SKM-1 treated with dmso at 0.1 percent for 144 hours (cell line): ENCODE results near the gene CPLANE2.

Experiments
- DNase-seq: peaks from one replicate; lab custom pipeline; 2025; ENCODE audit not compliant: unreplicated experiment; lab: John Stamatoyannopoulos, UW

The CPLANE2 gene

DNA sequence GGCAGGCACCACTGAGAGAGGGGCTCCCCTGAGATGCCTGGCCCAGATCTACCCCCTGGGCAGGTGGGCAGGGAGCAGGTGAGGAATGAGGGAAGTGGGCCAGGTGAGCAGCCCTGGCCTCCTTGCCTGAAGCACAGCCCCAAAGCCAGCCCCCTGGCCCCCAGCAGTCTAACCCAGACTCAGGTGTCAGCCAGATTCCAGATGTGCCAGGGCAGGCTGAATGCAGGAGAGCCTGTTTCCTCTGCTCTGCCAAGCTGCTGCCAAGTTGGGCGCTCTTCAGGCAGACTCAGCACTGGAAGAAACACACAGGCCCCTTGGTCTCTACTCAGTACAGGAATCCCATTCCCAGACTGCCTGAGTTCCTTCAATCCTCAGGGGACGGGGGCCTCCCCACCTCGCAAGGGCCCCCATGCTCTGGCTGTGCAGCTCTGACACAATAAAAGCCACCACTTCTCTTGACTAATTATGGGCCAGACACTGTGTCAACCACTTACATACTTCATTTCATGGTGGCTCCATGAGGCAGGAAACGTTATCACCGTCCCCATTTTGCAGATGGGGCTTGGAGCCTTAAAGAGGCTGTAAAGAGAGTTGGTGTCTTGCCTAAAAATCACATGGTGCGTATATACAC is 45.0 kb downstream of the CPLANE2 start:
- no peak for DNase-seq

- no peak for DNase-seq
Observed at GRCh38 chr1:16191309-16191708, 45.7 kb downstream of the CPLANE2 start.

- DNase-seq = no peak
Observed at GRCh38 chr1:16189921-16190621, 46.9 kb downstream of the CPLANE2 start.

DNA sequence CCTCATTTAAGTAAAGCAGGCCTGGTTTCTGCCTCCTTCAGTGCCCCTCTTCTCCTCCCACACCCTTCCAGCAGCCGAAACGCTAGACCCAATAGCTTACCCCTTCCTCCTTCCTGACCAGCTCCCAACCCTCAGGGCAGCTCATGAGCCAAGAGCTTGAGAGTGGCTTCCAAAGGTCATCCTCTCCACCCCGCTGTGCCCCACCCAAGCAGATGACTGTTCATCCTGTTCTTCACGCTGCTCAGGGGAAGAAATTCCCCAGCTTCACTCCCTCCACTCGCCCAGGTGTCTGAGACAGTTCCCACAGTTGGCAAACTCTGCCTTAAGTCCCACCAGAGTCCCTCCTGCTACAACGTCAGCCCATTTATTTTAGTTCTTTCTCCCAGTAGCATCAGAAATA is 48.0 kb downstream of the CPLANE2 start:
- DNase-seq = no peak

DNA sequence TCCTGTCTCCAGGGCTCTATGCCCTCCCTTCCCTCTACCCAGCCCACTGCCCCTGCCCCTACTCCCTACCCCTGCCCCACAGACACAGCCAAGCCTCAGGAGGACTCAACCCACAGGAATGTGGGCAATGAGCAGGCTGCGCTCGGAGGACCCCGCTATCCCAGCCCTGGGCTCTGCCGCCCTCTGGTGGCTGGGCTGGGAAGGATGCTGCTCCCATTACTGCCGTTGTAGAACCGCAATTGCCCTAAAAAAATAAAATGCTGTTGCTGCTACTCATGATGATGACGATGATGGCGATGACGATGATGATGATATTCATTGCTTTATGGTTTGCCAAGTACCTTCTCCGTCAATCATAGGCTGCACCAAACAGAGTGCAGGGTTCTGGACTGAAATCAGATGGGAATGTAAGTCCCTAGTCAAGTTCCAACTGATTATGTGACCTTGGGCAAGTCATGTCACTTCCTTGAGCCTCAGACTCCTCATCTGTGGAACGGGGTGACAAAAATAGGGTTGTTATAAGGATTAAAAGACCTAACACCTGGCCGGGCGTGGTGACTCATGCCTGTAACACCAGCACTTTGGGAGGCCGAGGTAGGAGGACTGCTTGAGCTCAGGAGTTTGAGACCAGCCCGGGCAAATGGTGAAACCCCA is 49.1 kb downstream of the CPLANE2 start:
- peak; percentile 44 for DNase-seq

DNA sequence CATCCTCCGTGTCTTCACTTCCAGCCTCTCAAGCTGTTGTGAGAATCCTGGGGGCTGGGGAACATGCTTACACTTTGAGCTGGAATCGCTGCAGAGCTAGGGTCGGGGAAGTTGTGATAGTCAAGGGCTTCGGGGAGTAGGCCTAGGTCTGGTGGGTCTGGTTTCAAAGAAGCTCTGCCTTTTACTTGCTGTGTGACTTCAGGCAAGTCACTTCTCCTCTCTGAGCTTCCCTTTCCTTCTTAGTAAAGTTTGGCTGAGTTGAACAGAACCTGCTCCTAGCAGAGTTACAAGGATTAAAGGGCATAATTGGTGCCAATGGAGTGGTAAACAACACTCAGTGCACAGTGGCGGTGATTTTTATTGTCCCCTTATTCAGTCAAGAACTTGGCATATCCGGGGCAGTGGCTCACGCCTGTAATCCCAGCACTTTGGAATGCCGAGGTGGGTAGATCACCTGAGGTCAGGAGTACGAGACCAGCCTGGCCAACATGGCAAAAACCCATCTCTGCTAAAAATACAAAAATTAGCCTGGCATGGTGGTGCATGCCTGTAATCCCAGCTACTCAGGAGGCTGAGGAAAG is 50.2 kb downstream of the CPLANE2 start:
- no peak for DNase-seq

DNA sequence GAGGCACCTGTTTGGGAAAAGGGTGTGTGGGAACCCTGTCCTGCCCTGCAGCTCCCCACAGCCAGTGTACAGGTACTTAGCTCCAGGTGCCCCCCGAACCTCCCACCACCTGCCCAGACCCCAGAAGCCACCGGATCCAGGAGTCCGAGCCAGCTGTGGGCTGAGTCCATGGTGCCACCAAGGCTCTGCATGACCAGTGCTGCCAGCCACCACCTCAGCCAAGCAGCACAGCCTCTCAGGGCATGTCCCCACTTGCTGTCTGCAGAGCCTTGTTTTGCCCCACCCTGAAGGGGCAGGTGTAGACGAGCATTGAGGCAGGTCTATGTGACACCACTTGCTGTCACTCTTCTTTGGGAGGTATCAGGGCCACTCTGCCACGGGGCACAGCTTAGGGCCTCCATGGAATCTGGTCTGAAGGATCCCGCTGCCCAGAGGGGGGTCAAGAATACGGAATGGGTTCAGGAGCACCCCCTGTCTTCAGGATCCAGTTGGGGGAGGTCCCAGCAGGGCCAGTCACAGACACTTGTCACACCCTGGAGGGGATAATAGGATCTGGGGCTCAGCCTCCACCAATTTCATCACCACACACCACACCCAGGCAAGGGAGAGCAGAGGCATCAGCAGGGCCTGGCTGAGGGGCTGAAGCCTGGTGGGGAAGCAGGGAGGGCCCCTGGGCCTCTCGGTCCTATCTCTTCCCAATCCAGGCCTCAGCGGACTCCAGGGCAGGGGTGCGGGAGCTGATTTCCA is 52.3 kb downstream of the CPLANE2 start:
- no peak for DNase-seq

- no peak for DNase-seq
Observed at GRCh38 chr1:16183765-16184556, 53.0 kb downstream of the CPLANE2 start.

DNA sequence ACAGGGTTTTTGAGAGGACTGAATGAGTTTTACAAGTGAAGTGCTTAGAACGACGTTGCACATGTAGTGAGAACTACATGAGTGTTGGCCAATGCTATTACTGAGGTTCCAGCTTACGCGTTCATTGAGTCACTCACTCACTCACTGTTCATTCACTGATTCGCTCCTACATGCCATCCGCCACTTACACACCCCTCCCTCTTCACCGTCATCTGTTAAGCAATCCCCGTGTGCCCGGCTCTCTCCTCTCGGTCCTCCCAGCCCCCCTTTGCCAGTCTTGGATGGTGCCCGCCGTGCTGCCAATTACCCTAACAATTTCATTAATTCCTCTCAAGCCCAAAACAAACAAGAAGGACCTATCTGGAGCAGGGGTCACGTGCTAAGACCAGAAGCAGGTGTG is 53.8 kb downstream of the CPLANE2 start:
- no peak for DNase-seq

- no peak for DNase-seq
Observed at GRCh38 chr1:16181887-16182719, 54.9 kb downstream of the CPLANE2 start.
